SKM-1 (cell line): ENCODE data around the gene SOD3.

ENCODE experiments used
- DNase-seq: peaks from one replicate; lab custom pipeline; 2025; ENCODE audit not compliant: unreplicated experiment; lab: John Stamatoyannopoulos, UW

Gene SOD3

DNA sequence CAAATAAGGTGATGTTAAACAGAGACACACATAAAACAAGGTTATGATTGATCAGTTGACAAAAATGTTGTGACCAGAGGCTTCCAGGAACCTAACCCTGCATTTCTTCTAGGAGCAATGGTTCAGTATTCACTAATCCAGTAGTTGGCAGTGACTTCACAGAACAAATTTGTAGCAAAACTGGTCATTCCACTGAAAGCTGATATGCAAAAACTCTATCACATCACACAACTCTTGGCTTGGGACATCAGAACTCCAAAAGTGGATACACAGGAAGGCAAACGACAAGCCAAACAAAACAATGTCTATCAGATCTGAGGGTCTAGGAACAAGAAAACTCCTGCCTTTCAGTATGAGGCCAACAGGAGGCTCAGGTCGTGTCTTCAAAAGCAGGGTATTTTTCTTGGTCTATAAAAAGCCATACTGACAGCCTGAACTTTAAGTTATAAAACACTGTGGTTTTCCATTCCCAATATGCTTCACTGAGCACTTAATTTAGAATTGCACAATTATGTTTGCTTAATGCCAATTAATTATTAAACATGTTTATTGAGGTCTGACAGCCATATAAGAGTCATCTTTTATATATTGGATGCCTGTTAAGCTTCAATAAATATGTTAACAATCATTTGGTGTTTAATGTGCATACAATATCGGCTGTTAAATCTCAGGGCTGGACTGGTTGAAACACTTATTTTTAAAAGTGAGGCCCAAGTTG, 45.6 kb downstream of the SOD3 start:
- DNase-seq = no peak

DNA sequence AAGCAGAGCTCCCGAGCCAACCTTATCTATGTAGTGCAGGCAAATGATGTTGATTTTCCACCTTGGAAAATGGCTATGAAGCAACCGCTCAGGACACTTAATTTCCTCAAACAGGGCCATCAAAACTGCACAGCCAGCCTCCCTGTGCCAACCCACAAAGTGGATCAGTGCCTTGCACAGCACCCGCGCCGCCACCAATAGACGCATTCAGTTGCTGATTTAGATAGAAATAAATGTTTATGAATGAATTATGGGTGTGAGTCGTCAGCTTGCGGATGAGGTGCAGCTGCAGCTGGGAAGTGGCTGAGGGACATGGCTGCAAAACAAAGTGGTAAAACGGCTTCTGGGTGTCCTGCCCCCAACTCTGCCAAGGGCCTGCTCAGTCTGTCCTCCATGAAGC, 47.0 kb downstream of the SOD3 start:
- DNase-seq = no peak

DNA sequence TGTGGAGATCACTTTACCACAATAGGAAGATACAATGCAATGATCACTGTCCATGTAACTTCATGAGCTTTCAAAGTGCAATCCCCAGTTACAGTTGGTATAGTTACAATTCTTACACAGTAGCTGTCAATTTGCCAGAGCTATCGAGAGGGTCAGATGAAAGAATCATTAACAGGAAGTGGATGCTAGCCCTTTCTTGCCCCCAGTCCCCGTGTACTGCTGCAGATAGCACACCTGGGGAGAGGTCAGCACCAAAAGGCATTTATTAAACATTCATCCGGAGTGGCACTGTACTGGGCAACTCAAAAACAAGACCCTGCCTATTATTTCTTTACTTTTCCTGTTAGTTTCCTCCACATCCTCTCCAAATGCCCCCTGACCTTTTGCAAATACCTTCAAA, 47.7 kb downstream of the SOD3 start:
- no peak for DNase-seq

DNA sequence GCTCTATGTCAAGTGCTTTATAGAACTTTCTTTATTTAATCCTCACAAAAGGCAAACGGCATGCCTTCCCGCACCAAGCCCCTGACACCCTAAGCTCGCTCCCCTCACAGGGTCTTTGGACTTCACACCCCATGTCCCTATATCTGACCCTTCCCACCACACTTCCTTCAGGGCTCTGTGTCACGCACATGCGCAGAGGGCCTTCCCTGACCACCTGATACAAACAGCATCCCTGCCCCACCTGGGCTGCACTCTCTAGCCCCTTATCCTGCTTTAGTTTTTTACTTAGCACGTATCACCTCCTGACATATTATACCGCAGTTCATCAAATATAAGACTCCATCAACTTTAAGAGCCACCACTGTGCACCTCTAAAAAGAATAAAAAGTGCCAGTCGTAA, 49.8 kb downstream of the SOD3 start:
- DNase-seq = no peak

DNA sequence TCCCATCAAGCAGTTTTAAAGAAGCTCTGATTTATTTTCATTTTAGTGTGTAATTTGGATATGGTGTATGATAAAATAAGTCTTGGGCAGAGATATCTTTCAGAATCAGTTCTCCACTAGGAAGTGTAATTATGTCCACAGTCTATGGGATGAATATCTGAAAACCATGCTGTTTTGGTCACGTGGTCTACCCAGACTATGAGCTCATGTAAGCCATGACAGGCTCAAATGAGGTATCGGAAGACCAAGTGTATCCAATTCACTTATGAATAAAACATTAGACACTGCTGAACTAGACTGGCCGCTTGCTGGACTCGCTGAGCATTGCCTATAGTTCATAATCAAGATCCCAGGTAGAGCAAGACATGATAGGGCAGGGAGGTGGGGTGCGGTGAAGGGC, 50.5 kb downstream of the SOD3 start:
- DNase-seq = no peak

DNA sequence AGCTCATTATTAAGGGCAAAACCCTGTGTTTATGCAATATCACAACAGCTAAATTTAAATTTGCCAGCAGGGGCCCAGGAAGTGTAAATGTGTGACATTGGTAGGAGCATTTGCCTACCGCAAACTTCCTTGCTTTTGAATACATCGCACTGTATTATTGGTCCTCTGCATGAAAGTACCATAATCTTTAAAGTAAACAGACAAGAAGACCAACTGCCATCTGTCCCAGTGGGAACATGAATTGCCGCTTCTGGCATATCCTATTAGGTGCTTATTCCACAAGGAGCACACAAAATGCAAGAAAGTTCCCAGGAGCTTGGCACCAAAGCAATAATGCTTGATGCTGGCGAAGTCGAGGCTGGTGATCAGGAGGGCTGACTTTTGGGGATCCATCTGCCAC, 51.3 kb downstream of the SOD3 start:
- no peak for DNase-seq

DNA sequence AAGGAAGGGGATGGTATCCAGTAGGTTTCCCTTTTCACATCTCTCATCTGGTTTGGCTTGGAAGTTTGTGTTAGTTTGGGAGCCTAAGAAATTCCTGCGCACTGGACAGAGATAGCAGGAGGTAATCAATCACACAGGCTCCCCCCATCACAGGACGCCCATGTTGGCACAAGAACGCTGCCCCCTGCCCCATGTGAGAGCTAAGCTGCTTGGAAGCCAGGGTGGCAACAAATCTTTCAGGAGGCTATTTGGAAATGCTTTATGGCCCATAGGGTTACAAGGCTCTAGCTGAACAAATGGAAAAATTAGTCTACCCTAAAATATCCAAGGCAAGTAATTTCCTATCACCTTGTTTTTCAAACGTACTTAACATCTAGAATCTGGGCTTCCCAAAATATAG, 54.0 kb downstream of the SOD3 start:
- no peak for DNase-seq

DNA sequence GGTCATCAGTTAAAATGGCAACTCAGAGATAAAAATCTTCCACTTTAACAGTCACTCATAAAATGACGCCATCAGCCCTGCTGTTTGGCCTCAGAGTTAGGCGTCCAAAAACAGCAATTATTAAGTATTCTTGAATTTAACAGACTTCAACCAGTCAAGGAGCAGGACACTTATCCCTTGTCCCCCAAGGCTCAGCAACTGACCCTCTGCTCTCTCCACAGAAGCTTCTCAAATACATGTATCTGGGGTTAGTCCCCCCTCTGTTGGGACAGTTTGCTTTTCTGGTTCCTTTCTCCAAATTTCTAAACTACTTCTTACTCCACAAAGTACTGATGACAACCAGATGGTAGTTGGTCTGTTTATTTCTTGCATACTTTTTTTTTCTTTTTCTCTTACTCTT, 54.4 kb downstream of the SOD3 start:
- no peak for DNase-seq
